Activated effector memory CD4-positive, alpha-beta T cell treated with Interleukin-2 at 50 U/mL for 16 hours (primary cell): Measurements from ENCODE around the gene RASA3.
"Not testable (repeated sequence)": the region's sequence is repeated elsewhere in the genome, so short reads cannot be mapped to it uniquely, and the experiment has no call there.

Experiments used
- DNase-seq: peaks from one replicate; pipeline ENCODE4 v3.0.0-alpha.2; 2020

Gene RASA3

GRCh38 chr13:113996081-113996911, 136.1 kb downstream of the RASA3 start:
- DNase-seq = no peak

GRCh38 chr13:113995051-113995601, 137.3 kb downstream of the RASA3 start:
- DNase-seq = no peak

GRCh38 chr13:113992276-113993005, 140.0 kb downstream of the RASA3 start:
- DNase-seq = no peak

GRCh38 chr13:113991676-113992179, 140.7 kb downstream of the RASA3 start:
- DNase-seq = no peak

- DNase-seq = no peak
These were observed 141.2 kb downstream of the RASA3 start for GRCh38 chr13:113991191-113991669.

GRCh38 chr13:113990321-113990837, 142.0 kb downstream of the RASA3 start:
- DNase-seq = no peak

GRCh38 chr13:113989585-113990300, 142.7 kb downstream of the RASA3 start:
- no peak for DNase-seq

- DNase-seq = not testable (repeated sequence)
These were observed 143.6 kb downstream of the RASA3 start for GRCh38 chr13:113988859-113989258.

GRCh38 chr13:113982296-113982661, 150.1 kb downstream of the RASA3 start:
- DNase-seq = no peak

GRCh38 chr13:113981611-113982295, 150.7 kb downstream of the RASA3 start:
- no peak for DNase-seq

GRCh38 chr13:113981194-113981605, 151.2 kb downstream of the RASA3 start:
- DNase-seq = no peak

- DNase-seq = no peak
These were observed 151.8 kb downstream of the RASA3 start for GRCh38 chr13:113980489-113981064.

- DNase-seq = no peak
These were observed 152.5 kb downstream of the RASA3 start for GRCh38 chr13:113979791-113980471.

- DNase-seq = no peak
These were observed 153.5 kb downstream of the RASA3 start for GRCh38 chr13:113978741-113979481.

- DNase-seq = no peak
These were observed 154.4 kb downstream of the RASA3 start for GRCh38 chr13:113977976-113978375.

GRCh38 chr13:113976711-113977684, 155.4 kb downstream of the RASA3 start:
- DNase-seq = no peak

- no peak for DNase-seq
These were observed 157.0 kb downstream of the RASA3 start for GRCh38 chr13:113975416-113975815.

GRCh38 chr13:113974304-113975281, 157.8 kb downstream of the RASA3 start:
- no peak for DNase-seq
